ENCODE data around the gene PDGFRA.
A peak's percentile ranks its signal among the peaks of the same experiment; 100 is the strongest.

PDGFRA gene

GRCh38 chr4:54228961-54229501 is at the start of gene PDGFRA:
PDGFRA (plus strand) TSS chr4:54229293; CDS start chr4:54258769, 29,476 bp downstream.
- no peak for DNase-seq

DNA sequence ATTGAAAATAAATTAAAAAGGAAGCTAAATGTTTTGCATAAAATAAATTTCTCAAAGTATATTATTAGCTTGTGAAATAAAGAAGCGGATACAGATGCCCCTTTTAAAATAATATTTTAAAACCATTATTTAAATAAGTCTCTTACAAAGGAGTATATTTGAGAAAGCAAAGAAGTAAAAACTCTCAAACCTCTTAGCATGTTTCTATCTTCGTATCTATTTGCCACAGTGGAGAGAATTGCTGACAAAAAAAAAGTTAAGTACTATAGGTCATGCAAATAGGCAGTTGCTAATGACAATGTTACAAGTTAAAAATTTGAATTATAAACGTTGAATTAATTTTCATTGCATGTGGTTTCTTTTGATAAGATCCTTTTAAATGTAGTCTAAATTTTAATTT is 44.5 kb upstream of the PDGFRA start:
- no peak for DNase-seq

- DNase-seq, result no peak
Observed at GRCh38 chr4:54185044-54185780, 43.9 kb upstream of the PDGFRA start.

- DNase-seq, result no peak
Observed at GRCh38 chr4:54185866-54186265, 43.2 kb upstream of the PDGFRA start.

DNA sequence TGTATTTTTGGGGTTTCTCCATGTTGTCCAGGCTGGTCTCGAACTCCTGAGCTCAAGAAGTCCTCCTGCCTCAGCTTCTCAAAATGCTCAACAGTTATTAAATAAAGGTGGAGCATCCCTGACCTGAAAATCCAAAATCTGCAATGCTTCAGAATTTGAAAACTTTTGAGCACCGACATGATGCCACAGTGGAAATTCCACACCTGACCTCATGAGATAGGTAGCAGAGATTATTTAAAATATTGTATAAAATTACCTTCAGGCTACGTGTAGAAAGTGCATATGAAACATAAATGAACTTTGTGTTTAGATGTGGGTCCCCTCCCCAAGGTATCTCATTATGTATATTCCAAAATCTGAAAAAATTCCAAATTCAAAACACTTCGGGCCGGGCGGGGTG is 42.7 kb upstream of the PDGFRA start:
- DNase-seq, result no peak

- no peak for DNase-seq
Observed at GRCh38 chr4:54187148-54187547, 41.9 kb upstream of the PDGFRA start.

- no peak for DNase-seq
Observed at GRCh38 chr4:54189140-54189539, 40.0 kb upstream of the PDGFRA start.

- no peak for DNase-seq
Observed at GRCh38 chr4:54192811-54193210, 36.3 kb upstream of the PDGFRA start.

GRCh38 chr4:54197926-54198325 is 31.2 kb upstream of the PDGFRA start:
- no peak for DNase-seq

DNA sequence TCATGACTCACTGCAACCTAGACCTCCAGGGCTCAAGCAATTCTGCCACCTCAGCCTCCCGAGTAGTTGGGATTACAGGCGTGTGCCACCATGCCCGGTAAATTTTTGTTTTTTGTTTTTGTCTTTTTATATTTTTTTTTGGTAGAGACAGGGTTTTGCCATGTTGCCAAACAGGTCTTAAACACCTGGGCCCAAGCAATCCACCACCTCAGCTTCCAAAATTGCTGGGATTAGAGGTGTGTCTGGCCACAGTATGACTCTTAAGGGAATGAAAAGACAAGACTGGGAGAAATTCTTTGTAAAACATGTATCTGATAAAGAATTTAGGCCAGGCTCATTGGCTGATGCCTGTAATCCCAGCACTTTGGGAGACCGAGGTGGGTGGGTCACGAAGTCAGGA is 29.2 kb upstream of the PDGFRA start:
- no peak for DNase-seq

DNA sequence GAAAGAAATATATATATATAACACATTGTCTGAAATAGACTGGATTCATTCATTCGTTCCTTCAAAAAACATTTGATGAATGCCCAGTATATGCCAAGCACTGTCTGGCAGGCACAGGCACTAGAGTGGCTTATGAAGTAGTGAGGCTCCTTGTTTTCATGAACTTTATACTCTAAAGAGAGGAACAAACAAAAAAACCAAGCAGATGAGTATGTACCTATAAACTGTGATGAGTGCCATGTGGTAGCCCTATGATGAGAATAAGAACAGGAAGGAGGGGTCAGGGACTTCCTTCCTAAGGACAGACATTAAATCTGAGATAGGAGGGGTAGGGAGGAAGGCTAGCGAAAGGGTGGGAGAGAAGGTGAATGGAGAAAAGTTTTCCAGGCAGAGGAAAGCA is 19.5 kb upstream of the PDGFRA start:
- DNase-seq, result no peak

DNA sequence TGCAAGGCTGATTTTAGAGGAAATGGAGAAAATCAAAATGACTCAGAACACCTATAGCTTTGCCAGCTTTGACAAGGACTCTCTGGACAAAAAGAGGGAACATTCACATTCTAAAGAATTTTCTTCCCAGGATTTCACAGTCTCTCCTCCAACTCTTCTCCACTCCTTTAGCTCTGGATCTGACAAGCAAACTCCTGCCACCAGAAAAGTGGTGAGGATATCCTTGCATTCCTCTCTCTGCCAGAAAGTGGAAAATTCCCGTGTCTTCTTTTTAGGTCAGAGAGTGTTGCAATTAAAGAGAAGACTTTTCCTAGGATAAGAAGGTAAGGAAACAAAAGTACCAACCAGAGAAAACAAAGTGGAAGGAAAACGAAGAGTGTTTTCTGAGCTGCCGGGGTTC is 16.1 kb upstream of the PDGFRA start:
- DNase-seq, result no peak

DNA sequence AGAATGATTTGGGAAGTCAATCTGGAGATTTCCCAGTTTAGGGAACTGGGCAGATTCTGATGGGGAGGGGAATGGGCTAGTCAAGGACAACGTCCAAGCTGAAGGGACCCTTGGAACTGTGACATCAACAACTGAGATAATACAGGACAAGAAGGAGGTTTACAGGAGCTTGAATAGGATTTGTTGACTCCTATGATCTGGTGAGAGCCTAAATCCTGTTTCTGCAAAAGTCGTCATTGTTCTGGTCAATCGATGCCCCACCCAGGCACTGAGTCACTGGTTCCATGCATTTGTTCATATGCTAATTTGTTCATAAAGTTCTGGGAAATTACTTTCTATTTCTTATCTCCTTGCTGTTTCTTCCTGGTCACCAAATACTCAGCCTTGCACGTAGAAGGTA is 15.3 kb upstream of the PDGFRA start:
- no peak for DNase-seq

DNA sequence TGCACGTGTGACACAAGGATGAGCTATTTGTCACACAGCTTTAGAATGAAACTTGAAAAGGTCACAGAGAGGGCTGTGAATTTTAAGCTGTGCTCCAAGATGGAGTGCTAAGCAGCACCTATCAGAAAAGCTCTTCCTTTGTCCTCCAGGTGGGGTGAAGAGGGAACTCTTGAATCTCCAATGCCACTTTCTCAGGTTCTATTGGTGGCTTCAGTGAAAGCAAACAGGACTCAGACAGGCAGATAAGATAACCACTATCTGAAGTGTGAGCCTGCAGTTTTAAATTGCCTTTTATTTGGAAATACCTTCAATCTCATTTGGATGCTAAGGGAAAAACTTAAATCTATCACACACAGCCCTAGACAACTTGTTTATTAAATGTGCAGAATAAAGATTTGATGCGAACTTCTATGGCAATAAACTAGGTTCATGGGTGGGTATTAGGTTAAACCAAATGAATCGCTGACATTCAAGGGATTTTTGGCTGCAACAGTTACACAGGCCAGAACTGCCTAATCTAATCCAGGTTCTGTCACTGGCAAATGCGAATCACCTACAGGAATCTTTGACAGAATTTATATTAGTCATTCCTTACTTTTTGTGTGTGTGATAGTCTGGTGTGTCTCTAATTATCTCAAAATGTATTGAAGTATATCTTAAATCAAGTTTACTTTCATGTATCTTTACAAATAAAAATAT is 13.6 kb upstream of the PDGFRA start:
- no peak for DNase-seq

DNA sequence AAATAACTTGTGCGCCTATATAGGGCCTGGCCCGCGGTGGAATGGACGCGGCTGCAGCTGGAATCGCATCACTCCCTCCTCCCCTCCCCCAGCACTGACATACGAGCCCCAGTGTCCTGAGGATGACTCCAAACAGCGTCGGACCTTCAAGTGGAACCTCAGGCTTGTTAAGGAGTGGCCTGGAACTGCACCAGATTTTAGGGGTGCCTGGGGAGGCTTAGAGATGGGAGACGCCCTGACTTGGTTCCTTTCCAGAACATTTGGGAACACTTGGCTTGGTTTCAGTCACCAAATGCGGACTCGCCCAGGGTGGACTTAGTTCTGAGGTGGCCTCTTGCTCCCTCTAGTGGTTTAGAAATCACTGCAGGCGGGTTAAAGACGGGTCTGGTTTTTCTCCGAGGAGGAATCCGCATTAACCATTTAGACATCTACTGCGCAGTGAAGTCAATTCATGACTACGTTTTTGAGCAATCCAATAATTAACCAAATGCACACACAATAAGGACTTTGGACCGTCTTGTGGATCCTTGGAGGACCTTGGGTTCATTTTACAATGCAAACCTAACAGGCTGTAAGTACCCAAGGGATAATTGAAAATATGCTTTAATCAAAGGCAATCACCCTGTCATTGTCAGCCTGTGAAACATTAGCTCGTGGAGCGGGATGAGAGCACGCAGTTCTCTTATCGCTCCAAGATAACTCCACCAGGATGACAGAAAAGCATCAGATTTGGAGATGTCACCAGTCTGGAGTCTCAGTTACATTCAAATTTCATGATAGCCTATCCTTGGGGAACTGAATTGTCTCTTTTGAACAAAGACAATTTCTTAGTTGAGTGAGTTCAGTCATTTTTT is 11.2 kb upstream of the PDGFRA start:
- DNase-seq, result peak; percentile 60

DNA sequence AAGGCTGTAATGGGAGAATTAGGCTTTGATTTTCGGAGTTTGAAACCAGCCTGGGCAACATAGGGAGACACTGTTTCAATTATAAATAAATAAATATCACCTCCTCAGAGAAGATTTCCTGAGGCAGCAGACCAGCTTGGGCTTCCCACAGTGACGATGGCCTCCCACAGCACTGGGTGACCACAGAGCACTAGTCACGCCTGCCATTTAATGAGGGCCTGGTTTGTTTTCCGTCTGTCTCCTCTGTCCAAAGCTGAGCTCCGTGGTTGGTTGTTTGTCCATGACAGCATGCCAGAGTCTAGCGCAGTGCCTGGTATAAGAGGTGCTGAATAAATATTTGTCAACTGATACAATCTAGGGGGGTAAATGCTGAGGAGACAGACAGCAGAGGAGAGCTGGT is 10.4 kb upstream of the PDGFRA start:
- no peak for DNase-seq

DNA sequence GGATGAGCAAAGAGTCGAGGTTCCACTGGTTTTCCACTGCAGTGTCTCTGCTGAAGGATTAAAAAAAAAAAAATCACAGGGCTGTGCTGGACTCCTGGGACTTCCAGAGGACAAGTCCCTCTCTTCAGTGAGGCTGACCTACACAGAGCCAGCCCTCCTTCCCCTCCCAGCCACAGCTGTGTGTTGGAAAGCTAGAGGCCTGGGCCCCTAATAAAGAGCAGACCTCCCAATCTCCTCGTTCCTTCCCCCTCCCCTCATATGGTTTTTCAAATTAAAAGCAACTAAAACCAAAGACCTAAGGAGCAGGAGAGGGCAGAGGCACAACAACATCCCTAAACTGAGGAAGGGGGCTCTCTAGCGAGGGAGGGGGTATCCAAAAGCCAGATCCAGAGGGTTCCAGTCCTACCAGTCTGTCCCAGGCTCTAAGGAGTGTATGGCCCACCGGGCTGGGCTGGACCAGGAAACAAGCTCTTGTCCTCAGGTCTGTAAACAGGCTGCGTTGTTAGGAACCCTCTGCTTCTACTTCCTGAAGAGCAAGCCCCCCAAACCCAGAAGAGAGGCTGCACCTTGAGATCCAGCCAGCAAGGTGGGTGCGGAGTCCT is 4.0 kb upstream of the PDGFRA start:
- no peak for DNase-seq

DNA sequence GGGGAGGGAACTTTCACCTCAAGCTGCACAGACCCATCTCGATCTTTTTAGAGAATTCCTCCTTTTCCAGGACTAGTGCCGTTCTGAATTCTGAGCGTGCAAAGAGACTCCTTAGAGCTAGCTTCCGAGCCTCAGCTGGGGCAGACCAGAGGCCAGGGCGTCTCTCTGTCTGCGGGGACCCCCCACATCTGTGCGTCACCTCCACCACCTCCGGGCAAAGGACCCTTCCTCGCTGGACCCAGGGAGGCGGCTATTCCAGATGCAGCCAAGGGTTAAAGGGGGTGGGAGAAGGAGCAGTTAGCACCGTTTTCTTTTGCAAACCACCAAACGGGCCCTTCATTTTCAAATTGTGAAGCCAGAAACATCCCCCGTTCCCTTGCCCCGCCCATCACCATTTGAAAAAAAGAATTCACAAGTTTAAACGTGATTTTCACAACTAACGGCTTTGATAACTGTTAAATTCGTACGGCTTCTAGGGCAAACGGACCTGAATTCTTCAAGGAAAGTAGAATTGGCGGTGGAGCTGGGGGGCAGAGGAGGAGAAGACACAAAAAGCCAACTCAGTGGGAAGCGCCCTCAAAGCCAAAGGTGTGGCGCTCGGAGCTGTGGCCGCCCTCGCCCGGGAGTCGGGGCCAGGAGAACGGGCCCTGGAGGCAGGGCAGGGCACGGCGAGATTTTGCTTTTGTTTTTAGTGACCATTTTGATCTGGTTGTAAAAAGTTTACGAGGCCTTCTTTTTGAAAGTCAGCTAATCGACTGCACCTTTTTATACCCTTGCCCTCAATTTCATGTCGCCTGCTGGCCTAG is 3.3 kb upstream of the PDGFRA start:
- no peak for DNase-seq

DNA sequence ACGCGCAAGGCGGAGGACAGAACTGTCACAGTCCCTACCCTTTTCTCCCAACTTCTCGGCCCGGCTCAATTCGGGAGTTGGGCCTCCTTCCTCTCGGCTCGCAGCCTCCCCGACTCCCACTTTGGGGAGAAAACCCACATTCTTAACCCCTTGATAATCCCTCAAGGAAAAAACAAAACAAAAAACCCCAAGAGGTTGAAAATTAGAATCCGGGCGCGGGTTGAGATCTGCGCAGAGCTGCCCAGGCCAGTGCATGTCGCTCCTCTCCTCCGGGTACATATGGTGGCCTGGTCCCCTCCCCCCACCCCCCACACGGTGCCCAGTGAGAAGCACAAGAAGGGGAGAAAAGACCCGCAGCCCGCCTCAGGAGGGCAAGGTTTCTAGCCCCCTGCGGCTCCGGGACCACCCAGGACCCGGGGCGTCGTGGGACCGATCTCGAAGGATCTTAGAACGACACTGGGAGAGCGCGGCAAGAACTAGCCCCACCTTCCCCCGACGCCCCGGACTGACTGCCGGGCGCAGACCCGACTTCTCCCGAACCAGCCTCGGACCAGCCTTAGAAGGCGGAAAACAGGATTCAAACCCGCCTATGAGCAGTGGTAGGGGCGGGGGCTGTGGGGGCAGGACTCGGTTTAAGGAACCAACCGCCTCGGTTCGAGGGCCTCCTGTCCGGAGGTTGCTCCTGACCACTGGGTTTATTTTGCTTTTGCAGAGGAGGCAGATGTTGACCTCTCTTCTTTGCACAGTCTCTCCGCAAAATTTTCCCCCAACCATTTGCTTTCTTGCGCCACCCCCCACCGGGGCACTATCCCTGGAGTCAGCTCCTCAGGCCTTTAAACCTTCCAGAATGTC is 2.5 kb upstream of the PDGFRA start:
- DNase-seq, result no peak

- DNase-seq, result no peak
Observed at GRCh38 chr4:54227256-54228055, 1.6 kb upstream of the PDGFRA start.
